Epithelial cell of esophagus (primary cell): ENCODE results near the gene ANKRD33B.
"Not testable (repeated sequence)": the region's sequence is repeated elsewhere in the genome, so short reads cannot be mapped to it uniquely, and the experiment has no call there.

ENCODE experiments used
- DNase-seq: peaks from one replicate; pipeline ENCODE4 v3.0.0; 2010; ENCODE audit warnings: low read depth
- H3K4me3 ChIP-seq: 2 replicates; pipeline ENCODE4 v1.5.1; 2011; ENCODE audit warnings: mild to moderate bottlenecking, low read length, control low read depth
- TF ChIP-seq, protein P1 (sequence below): IDR thresholded peaks from 2 replicates; pipeline ENCODE4 v1.5.1; 2011; ENCODE audit warnings: low read depth, mild to moderate bottlenecking, low read length, control low read depth, inconsistent platforms; ENCODE audit not compliant: insufficient read depth; ENCODE audit errors: missing control alignments

The ANKRD33B gene

DNA sequence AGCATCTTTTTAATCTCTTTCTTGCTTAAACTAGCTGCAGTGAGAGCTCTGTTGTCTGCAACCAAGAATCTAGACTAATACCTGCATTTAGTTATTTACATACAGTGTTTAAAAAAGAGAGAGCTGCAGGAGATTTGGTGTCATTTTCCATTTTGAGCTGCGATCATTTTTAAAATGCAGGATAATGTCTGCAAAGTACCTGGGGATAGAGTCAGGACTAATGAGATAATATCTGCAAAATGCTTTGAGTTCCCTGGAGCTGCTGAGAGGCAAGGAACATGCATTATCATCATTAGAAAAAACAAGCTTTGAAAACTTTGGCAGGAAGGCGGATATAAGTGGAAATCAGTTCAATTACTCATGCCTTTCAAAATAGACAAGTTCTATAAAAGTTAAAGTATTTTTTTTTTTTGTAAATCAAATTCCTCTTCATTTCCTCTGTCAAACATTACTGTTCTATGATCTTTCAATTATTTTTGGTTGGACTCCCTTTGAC, 21.8 kb upstream of the ANKRD33B start:
- no peak for DNase-seq
- TF ChIP-seq, protein P1, sequence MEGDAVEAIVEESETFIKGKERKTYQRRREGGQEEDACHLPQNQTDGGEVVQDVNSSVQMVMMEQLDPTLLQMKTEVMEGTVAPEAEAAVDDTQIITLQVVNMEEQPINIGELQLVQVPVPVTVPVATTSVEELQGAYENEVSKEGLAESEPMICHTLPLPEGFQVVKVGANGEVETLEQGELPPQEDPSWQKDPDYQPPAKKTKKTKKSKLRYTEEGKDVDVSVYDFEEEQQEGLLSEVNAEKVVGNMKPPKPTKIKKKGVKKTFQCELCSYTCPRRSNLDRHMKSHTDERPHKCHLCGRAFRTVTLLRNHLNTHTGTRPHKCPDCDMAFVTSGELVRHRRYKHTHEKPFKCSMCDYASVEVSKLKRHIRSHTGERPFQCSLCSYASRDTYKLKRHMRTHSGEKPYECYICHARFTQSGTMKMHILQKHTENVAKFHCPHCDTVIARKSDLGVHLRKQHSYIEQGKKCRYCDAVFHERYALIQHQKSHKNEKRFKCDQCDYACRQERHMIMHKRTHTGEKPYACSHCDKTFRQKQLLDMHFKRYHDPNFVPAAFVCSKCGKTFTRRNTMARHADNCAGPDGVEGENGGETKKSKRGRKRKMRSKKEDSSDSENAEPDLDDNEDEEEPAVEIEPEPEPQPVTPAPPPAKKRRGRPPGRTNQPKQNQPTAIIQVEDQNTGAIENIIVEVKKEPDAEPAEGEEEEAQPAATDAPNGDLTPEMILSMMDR: no peak
- H3K4me3 ChIP-seq: no peak overlapping the region

DNA sequence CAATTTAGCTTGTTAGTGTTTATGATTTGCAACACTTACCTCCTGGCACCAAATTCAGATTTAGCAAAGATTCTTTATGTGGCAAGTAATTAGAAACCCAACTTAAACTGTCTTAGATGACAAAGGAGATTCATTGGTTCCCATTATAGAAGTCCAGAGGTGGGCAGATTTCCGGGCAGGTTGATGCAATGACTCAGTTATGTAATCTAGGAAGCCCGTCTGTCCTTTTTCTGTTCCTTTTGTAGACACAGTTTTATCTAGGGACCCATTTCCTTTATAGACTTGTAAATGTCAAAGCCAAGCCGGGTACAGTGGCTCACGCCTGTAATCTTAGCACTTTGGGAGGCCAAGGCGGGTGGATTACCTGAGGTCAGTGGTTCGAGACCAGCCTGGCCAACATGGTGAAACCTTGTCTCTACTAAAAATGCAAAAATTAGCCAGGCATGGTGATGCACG, 20.3 kb upstream of the ANKRD33B start:
- no peak for DNase-seq
- no peak overlapping the region for H3K4me3 ChIP-seq
- TF ChIP-seq, protein P1: no peak

DNA sequence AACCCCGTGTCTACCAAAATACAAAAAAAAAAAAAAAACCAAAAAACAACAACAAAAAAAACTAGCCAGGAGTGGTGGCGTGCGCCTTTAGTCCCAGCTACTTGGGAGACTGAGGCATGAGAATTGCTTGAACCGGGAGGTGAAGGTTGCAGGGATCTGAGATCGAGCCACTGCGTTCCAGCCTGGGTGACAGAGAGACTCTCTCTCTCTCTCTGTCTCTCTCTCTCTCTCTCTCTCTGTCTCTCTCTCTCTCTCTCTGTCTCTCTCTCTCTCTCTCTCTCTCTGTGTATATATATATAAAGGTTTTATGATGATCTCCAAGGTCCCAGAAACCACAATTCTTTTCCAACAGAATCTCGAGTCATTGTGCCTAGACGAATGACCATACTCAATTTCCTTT, 18.8 kb upstream of the ANKRD33B start:
- DNase-seq: no peak
- H3K4me3 ChIP-seq: no peak overlapping the region
- TF ChIP-seq, protein P1: no peak

DNA sequence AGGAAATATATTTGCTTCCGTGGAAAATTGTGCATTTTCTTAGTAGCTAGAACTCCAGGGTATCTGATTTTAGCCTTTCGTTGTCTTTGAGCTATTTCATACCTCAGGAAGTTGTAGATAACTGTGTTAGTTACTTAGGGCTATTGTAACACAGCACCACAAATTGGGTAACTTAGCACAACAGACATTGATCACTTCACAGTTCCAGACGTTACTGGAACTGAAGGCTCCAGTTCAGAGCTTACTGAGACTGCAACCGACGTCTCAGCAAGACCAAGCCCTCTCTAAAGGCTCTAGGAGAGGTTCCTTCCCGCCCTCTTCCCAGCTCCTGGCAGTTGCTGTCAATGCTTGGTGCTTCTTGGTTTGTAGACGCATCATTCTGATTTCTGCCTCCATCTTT, 17.7 kb upstream of the ANKRD33B start:
- no peak overlapping the region for H3K4me3 ChIP-seq
- TF ChIP-seq, protein P1: no peak
- no peak for DNase-seq

DNA sequence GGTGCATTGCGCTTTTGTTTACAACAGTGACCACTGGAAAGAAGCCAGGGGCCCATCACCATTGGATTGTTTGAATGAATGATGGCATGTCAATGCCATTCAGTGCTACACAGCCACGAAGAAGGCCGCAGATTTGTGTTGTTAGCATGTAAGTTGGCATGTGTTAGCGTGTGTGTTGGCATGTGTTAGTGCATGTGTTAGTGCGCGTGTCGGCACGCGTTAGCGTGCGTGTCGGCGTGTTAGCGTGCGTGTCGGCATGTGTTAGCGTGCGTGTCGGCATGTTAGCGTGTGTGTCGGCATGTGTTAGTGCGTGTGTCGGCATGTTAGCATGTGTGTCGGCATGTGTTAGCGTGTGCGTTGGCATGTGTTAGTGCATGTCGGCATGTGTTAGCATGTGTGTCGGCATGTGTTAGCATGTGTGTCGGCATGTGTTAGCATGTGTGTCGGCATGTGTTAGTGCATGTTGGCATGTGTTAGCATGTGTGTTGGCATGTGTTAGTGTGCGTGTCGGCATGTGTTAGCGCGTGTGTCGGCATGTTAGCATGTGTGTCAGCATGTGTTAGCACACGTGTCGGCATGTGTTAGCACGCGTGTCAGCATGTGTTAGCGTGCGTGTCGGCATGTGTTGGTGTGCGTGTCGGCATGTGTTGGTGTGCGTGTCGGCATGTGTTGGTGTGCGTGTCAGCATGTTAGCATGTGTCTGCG, 15.3 kb upstream of the ANKRD33B start:
- DNase-seq: no peak
- H3K4me3 ChIP-seq: no peak overlapping the region
- TF ChIP-seq, protein P1: no peak

DNA sequence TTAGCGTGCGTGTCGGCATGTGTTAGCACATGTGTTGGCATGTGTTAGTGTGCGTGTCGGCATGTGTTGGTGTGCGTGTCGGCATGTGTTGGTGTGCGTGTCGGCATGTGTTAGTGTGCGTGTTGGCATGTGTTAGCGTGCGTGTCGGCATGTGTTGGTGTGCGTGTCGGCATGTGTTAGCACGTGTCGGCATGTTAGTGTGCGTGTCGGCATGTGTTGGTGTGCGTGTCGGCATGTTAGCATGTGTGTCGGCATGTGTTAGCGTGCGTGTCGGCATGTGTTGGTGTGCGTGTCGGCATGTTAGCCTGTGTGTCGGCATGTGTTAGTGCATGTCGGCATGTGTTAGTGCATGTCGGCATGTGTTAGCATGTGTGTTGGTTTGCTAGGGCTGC, 14.8 kb upstream of the ANKRD33B start:
- not testable (repeated sequence) for H3K4me3 ChIP-seq, DNase-seq

DNA sequence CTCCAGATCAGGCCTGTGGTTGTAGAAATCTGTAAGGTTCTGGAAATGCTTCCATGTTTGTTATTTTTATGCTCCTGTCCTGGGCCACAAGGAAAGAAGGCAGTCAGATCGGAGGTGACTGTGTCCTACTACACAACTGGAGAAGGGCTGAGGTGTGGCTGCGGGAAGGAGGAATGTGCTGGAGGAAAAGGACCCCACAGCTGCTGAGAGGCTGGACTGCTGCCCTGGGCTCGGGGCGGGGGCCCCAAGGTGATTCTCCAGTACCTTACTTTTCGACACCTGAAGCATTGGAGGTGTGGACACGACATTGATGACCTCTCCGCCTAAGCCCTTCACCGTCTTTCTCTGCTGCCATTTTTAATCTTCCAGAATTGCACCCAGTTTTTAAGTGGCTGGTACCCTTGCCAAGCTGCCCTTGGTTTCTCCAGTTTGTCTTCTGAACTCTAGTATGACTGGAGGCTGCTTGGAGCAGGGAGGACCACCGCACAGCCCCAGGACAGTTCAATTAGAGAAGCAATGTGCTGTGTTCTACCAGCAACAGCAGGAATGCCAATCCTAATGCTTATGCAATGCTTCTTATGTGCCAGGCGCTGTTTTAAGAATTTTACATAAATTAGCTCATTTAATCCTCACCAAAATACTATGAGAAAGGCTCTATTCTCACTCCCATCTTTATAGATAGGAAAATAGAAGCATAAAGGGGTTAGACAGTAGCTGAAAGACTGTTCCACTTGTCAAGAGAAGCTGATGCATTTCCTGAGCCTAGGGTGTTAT, 13.5 kb upstream of the ANKRD33B start:
- no peak overlapping the region for H3K4me3 ChIP-seq
- TF ChIP-seq, protein P1: no peak
- no peak for DNase-seq
